GM19239 (cell line): ENCODE results near the gene JOSD2.
"Not testable (repeated sequence)": the region's sequence is repeated elsewhere in the genome, so short reads cannot be mapped to it uniquely, and the experiment has no call there.

Experiments
- DNase-seq: peaks from one replicate; pipeline ENCODE4 v3.0.0; 2011; ENCODE audit warnings: low spot score; ENCODE audit not compliant: insufficient read length
- FAIRE-seq: peaks from 2 replicates; lab custom pipeline; 2011; peaks lifted over from hg19 to GRCh38; lab: Jason Lieb, UNC

JOSD2 gene

GRCh38 chr19:50547385-50548190 is 36.6 kb upstream of the JOSD2 start:
- FAIRE-seq: no peak
- DNase-seq: no peak

- FAIRE-seq (no peak), DNase-seq (no peak)
Observed at GRCh38 chr19:50546527-50547221, 35.7 kb upstream of the JOSD2 start.

- no peak for DNase-seq
- no peak for FAIRE-seq
Observed at GRCh38 chr19:50542943-50543342, 32.0 kb upstream of the JOSD2 start.

GRCh38 chr19:50537769-50538230 is 26.8 kb upstream of the JOSD2 start:
- FAIRE-seq: peak; percentile 68
- peak; percentile 76 for DNase-seq

- FAIRE-seq (no peak), DNase-seq (no peak)
Observed at GRCh38 chr19:50537306-50537685, 26.3 kb upstream of the JOSD2 start.

GRCh38 chr19:50536662-50537305 is 25.8 kb upstream of the JOSD2 start:
- no peak for DNase-seq
- no peak for FAIRE-seq

GRCh38 chr19:50535672-50536187 is 24.7 kb upstream of the JOSD2 start:
- DNase-seq (no peak), FAIRE-seq (no peak)

- DNase-seq (no peak), FAIRE-seq (no peak)
Observed at GRCh38 chr19:50534478-50534877, 23.5 kb upstream of the JOSD2 start.

GRCh38 chr19:50532952-50533351 is 22.0 kb upstream of the JOSD2 start:
- FAIRE-seq (no peak), DNase-seq (no peak)

GRCh38 chr19:50531171-50531612 is 20.2 kb upstream of the JOSD2 start:
- no peak for DNase-seq
- no peak for FAIRE-seq

- FAIRE-seq, DNase-seq: not testable (repeated sequence)
Observed at GRCh38 chr19:50528052-50528451, 17.1 kb upstream of the JOSD2 start.

GRCh38 chr19:50522881-50523280 is 11.9 kb upstream of the JOSD2 start:
- DNase-seq: no peak
- no peak for FAIRE-seq

- FAIRE-seq: no peak
- no peak for DNase-seq
Observed at GRCh38 chr19:50520822-50521465, 10.0 kb upstream of the JOSD2 start.

GRCh38 chr19:50519006-50519575 is 8.1 kb upstream of the JOSD2 start:
- DNase-seq (no peak), FAIRE-seq (no peak)

GRCh38 chr19:50518091-50519005 is 7.4 kb upstream of the JOSD2 start:
- DNase-seq: no peak
- FAIRE-seq: no peak

GRCh38 chr19:50517704-50518075 is 6.7 kb upstream of the JOSD2 start:
- no peak for FAIRE-seq
- DNase-seq: no peak

- no peak for FAIRE-seq
- DNase-seq: no peak
Observed at GRCh38 chr19:50516964-50517703, 6.1 kb upstream of the JOSD2 start.

- DNase-seq: no peak
- FAIRE-seq: no peak
Observed at GRCh38 chr19:50516456-50516855, 5.5 kb upstream of the JOSD2 start.
